ENCODE measurements around the gene GPD1L. TPM values are rescaled to one million over a fixed set of nuclear protein-coding genes. Genes with fewer than 3 reads are reported as not detected.

Gene GPD1L
- total RNA-seq, 2 experiments from 2014 or later = 9.2 to 10.2 TPM

GRCh38 chr3:32095431-32095830 is 11.0 kb upstream of the GPD1L start:
- Mint-ChIP-seq H3K27me3 (peaks cover 5% of the 10 kb centered on the region), H3K4me3 (no peak overlapping the region), H3K4me1 (ENCODE audit: low read depth) (peaks cover 12% of the 10 kb centered on the region), H3K9me3 (no peaks in the 10 kb centered on the region), H3K36me3 (ENCODE audit: low read depth) (no peaks in the 10 kb centered on the region), H3K27ac (no peak overlapping the region)
- no peak for TF ChIP-seq CTCF (IDR thresholded peaks at IDR 0.05)
- no peak for ATAC-seq
- no peak for DNase-seq
- ChIA-PET POLR2A (no interaction called here), CTCF (no interaction called here)
- intact Hi-C loops (cut with micrococcal nuclease) = no loop called here

GRCh38 chr3:32097768-32098167 is 8.7 kb upstream of the GPD1L start:
- ChIA-PET CTCF (no interaction called here), POLR2A (no interaction called here)
- H3K4me3 Mint-ChIP-seq = no peak overlapping the region
- peaks cover 3% of the 10 kb centered on the region for H3K4me1 Mint-ChIP-seq (ENCODE audit: low read depth)
- peaks cover 16% of the 10 kb centered on the region for H3K9me3 Mint-ChIP-seq
- no peak overlapping the region for H3K27ac Mint-ChIP-seq
- no peak for TF ChIP-seq CTCF (IDR thresholded peaks at IDR 0.05)
- H3K36me3 Mint-ChIP-seq (ENCODE audit: low read depth) = peaks cover 2% of the 10 kb centered on the region
- DNase-seq = no peak
- intact Hi-C loops (cut with micrococcal nuclease) = no loop called here
- ATAC-seq = no peak
- H3K27me3 Mint-ChIP-seq = peaks cover 1% of the 10 kb centered on the region

- ATAC-seq (no peak), DNase-seq (no peak)
- Mint-ChIP-seq H3K36me3 (ENCODE audit: low read depth) (peaks cover 2% of the 10 kb centered on the region), H3K4me1 (ENCODE audit: low read depth) (peaks cover 3% of the 10 kb centered on the region), H3K9me3 (peaks cover 16% of the 10 kb centered on the region), H3K4me3 (no peak overlapping the region), H3K27ac (no peak overlapping the region), H3K27me3 (no peaks in the 10 kb centered on the region)
- TF ChIP-seq CTCF (IDR thresholded peaks at IDR 0.05) = no peak
- CTCF ChIA-PET = no interaction called here
- POLR2A ChIA-PET = no interaction called here
- intact Hi-C loops (cut with micrococcal nuclease) = no loop called here
These were observed 7.9 kb upstream of the GPD1L start for GRCh38 chr3:32098528-32098927.

- peaks cover 6% of the 10 kb centered on the region for H3K4me1 Mint-ChIP-seq (ENCODE audit: low read depth)
- intact Hi-C loops (cut with micrococcal nuclease) = no loop called here
- ATAC-seq (no peak), DNase-seq (no peak)
- POLR2A ChIA-PET = no interaction called here
- peaks cover 2% of the 10 kb centered on the region for H3K36me3 Mint-ChIP-seq (ENCODE audit: low read depth)
- H3K4me3 Mint-ChIP-seq = no peak overlapping the region
- no peaks in the 10 kb centered on the region for H3K27me3 Mint-ChIP-seq
- no peak overlapping the region for H3K27ac Mint-ChIP-seq
- CTCF ChIA-PET = interaction anchor here (0.9 kb wide), 1 partner anchor 11 kb away, joined by 3 read pairs; no protein-coding TSS in a partner anchor
- no peak for TF ChIP-seq CTCF (IDR thresholded peaks at IDR 0.05)
- peaks cover 16% of the 10 kb centered on the region for H3K9me3 Mint-ChIP-seq
These were observed 6.0 kb upstream of the GPD1L start for GRCh38 chr3:32100465-32100864.

GRCh38 chr3:32102289-32102688 is 4.1 kb upstream of the GPD1L start:
- no peak for TF ChIP-seq CTCF (IDR thresholded peaks at IDR 0.05)
- ChIA-PET POLR2A (interaction anchor here (0.5 kb wide), 1 partner anchor 271 kb away, joined by 3 read pairs; no protein-coding TSS in a partner anchor), CTCF (no interaction called here)
- H3K4me1 Mint-ChIP-seq (ENCODE audit: low read depth) = peaks cover 14% of the 10 kb centered on the region
- ATAC-seq = no peak
- no peak overlapping the region for H3K4me3 Mint-ChIP-seq
- peaks cover 2% of the 10 kb centered on the region for H3K36me3 Mint-ChIP-seq (ENCODE audit: low read depth)
- peak; percentile 9 for DNase-seq
- H3K9me3 Mint-ChIP-seq = peaks cover 16% of the 10 kb centered on the region
- intact Hi-C loops (cut with micrococcal nuclease) = no loop called here
- no peak overlapping the region for H3K27ac Mint-ChIP-seq
- no peaks in the 10 kb centered on the region for H3K27me3 Mint-ChIP-seq
